Neural progenitor cell (in vitro differentiated cells): ENCODE data around the gene WNK1. TPM values are rescaled to one million over a fixed set of nuclear protein-coding genes. Genes with fewer than 3 reads are reported as not detected.

Source experiments
- DNase-seq: peaks from one replicate; pipeline ENCODE4 v3.0.0-alpha.2; 2016; ENCODE audit warnings: low spot score
- H2AFZ ChIP-seq: fragments of 200-600 bp; sonication (generic); replicated peaks from 2 replicates; pipeline ENCODE4 v1.6.1; 2016; ENCODE audit warnings: antibody characterized with exemption
- H3F3A ChIP-seq: fragments of 200-600 bp; sonication (generic); 2 replicates; pipeline ENCODE4 v1.6.1; 2016; ENCODE audit warnings: antibody characterized with exemption, low read depth
- H3K27ac ChIP-seq: fragments of 200-600 bp; sonication (generic); 2 replicates; pipeline ENCODE4 v1.5.1; 2016; ENCODE audit warnings: mild to moderate bottlenecking
- H3K27me3 ChIP-seq: fragments of 200-600 bp; sonication (generic); 2 replicates; pipeline ENCODE4 v1.6.1; 2016; ENCODE audit warnings: mild to moderate bottlenecking, moderate library complexity
- H3K36me3 ChIP-seq: fragments of 200-600 bp; sonication (generic); 2 replicates; pipeline ENCODE4 v1.5.1; 2016
- H3K4me1 ChIP-seq: fragments of 200-600 bp; sonication (generic); 2 replicates; pipeline ENCODE4 v1.6.1; 2016; ENCODE audit warnings: mixed run types
- H3K4me2 ChIP-seq: fragments of 200-600 bp; sonication (generic); 2 replicates; pipeline ENCODE4 v1.6.1; 2016
- H3K4me3 ChIP-seq: fragments of 200-600 bp; sonication (generic); 2 replicates; pipeline ENCODE4 v1.5.1; 2016
- H3K79me2 ChIP-seq: fragments of 200-600 bp; sonication (generic); 2 replicates; pipeline ENCODE4 v1.6.1; 2016; ENCODE audit warnings: low read depth
- H3K9ac ChIP-seq: fragments of 200-600 bp; sonication (generic); 2 replicates; pipeline ENCODE4 v1.6.1; 2016
- H3K9me3 ChIP-seq: fragments of 200-600 bp; sonication (generic); 2 replicates; pipeline ENCODE4 v1.5.1; 2016; ENCODE audit warnings: low read depth
- H4K20me1 ChIP-seq: fragments of 200-600 bp; sonication (generic); 2 replicates; pipeline ENCODE4 v1.6.1; 2016; ENCODE audit warnings: low read depth
- H3K27ac Mint-ChIP-seq: 3 replicates; pipeline ENCODE4 v1.8.0; 2021; ENCODE audit warnings: mixed read lengths
- H3K27me3 Mint-ChIP-seq: 2 replicates; pipeline ENCODE4 v1.8.0; 2022; ENCODE audit warnings: low read depth, mild to moderate bottlenecking, inconsistent platforms, moderate library complexity, mixed read lengths; ENCODE audit not compliant: insufficient read depth
- H3K36me3 Mint-ChIP-seq: 3 replicates; pipeline ENCODE4 v1.8.0; 2021; ENCODE audit warnings: mixed read lengths
- H3K4me1 Mint-ChIP-seq: 3 replicates; pipeline ENCODE4 v1.8.0; 2021; ENCODE audit warnings: mixed read lengths
- H3K4me3 Mint-ChIP-seq: 3 replicates; pipeline ENCODE4 v1.8.0; 2021; ENCODE audit warnings: mild to moderate bottlenecking, moderate library complexity, mixed read lengths
- H3K9me3 Mint-ChIP-seq: 3 replicates; pipeline ENCODE4 v1.8.0; 2020; ENCODE audit warnings: mixed read lengths
- CTCF ChIP-seq: fragments of 200-600 bp; sonication (generic); IDR thresholded peaks from 2 replicates; pipeline ENCODE4 v1.5.1; 2017; ENCODE audit warnings: antibody characterized with exemption, mild to moderate bottlenecking
- EZH2 ChIP-seq: fragments of 200-600 bp; sonication (generic); IDR thresholded peaks from 2 replicates; pipeline ENCODE4 v1.6.1; 2017; ENCODE audit warnings: antibody characterized with exemption, mild to moderate bottlenecking, moderate library complexity
- EZH2phosphoT487 ChIP-seq: fragments of 200-600 bp; sonication (generic); IDR thresholded peaks from 2 replicates; pipeline ENCODE4 v1.6.1; 2017; ENCODE audit warnings: antibody characterized with exemption
- total RNA-seq: library from RNA; depleted of rRNA; stranded (reverse); fragments of >200 nt; gene quantifications from 2 replicates; pipeline ENCODE4 v1.2.3, GENCODE V29; 2015; ENCODE audit warnings: low replicate concordance

The WNK1 gene
- total RNA-seq, 1 donor from 2014 or later: 73.1 TPM

- Mint-ChIP-seq H3K9me3 (no peaks in the 10 kb centered on the region), H3K4me3 (no peak overlapping the region), H3K27ac (no peak overlapping the region), H3K4me1 (peaks cover 17% of the 10 kb centered on the region), H3K36me3 (no peaks in the 10 kb centered on the region), H3K27me3 (peaks cover 8% of the 10 kb centered on the region)
- peaks cover 36% of the 10 kb centered on the region for H3F3A ChIP-seq
- TF ChIP-seq EZH2phosphoT487 (no peak), CTCF (no peak), EZH2 (no peak)
- H3K27me3 ChIP-seq: no peaks in the 10 kb centered on the region
- no peak overlapping the region for H2AFZ ChIP-seq
- no peaks in the 10 kb centered on the region for H3K36me3 ChIP-seq
- H3K79me2 ChIP-seq: peaks cover 4% of the 10 kb centered on the region
- no peak overlapping the region for H3K4me3 ChIP-seq
- H3K4me1 ChIP-seq: peaks cover 5% of the 10 kb centered on the region
- H3K9ac ChIP-seq: no peak overlapping the region
- H3K9me3 ChIP-seq: no peaks in the 10 kb centered on the region
- H3K27ac ChIP-seq: no peak overlapping the region
- H3K4me2 ChIP-seq: no peak overlapping the region
- H4K20me1 ChIP-seq: no peaks in the 10 kb centered on the region
- no peak for DNase-seq
These were observed 201.4 kb downstream of the WNK1 start for GRCh38 chr12:953776-954175.

DNA sequence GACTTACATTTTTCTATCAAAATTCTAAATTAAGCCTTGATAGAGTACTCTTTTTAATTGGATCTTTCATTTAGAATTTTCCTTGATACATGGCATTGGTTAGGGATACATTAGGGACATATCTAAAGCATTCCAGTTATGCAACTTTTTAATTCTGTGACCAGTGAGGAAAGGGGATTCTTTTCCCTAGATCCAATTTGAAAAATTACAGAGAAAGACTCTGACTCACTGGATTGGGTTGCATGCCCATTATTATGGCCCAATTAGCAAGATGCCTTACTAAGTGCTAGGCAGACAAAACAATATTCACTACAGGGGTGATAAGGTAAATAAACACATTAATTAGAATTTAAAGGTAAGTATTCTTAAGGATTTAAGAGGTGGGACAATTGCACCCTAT, 202.4 kb downstream of the WNK1 start:
- H3K9me3 ChIP-seq: no peaks in the 10 kb centered on the region
- H3K9ac ChIP-seq: no peak overlapping the region
- H3K27me3 Mint-ChIP-seq: peaks cover 6% of the 10 kb centered on the region
- H3K27ac ChIP-seq: no peak overlapping the region
- DNase-seq: no peak
- no peak overlapping the region for H3K4me3 Mint-ChIP-seq
- no peaks in the 10 kb centered on the region for H3K36me3 ChIP-seq
- H3K27me3 ChIP-seq: no peaks in the 10 kb centered on the region
- peaks cover 36% of the 10 kb centered on the region for H3F3A ChIP-seq
- no peak overlapping the region for H3K4me2 ChIP-seq
- peaks cover 6% of the 10 kb centered on the region for H3K4me1 ChIP-seq
- TF ChIP-seq EZH2 (no peak), EZH2phosphoT487 (no peak), CTCF (no peak)
- no peaks in the 10 kb centered on the region for H3K79me2 ChIP-seq
- no peak overlapping the region for H2AFZ ChIP-seq
- H3K27ac Mint-ChIP-seq: no peak overlapping the region
- no peak overlapping the region for H3K4me3 ChIP-seq
- H3K36me3 Mint-ChIP-seq: no peaks in the 10 kb centered on the region
- no peaks in the 10 kb centered on the region for H3K9me3 Mint-ChIP-seq
- no peaks in the 10 kb centered on the region for H4K20me1 ChIP-seq
- H3K4me1 Mint-ChIP-seq: peaks cover 14% of the 10 kb centered on the region

DNA sequence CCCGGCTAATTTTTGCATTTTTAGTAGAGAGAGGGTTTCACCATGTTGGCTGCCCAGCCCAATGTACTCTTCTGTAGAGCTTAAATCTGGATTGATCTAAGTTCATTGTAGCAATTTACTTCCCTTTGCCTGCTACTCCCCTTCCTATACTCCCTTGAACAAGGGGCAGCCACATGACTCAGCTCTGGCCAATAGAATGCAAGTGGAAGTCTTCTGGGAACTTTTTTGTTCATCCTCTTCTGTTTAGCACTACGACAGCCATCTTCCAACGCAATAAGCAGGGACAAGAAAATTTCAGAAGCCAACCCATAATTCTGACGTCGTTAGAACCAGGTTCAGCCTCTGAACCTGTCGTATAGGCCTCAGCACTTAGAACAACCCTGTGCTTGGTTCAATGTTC, 203.6 kb downstream of the WNK1 start:
- Histone ChIP-seq H3K4me1 (peaks cover 6% of the 10 kb centered on the region), H3K4me3 (no peak overlapping the region), H2AFZ (no peak overlapping the region), H3K4me2 (no peak overlapping the region), H3K27me3 (no peaks in the 10 kb centered on the region), H3K9ac (no peak overlapping the region), H3K79me2 (no peaks in the 10 kb centered on the region), H4K20me1 (no peaks in the 10 kb centered on the region), H3F3A (peaks cover 26% of the 10 kb centered on the region), H3K27ac (no peak overlapping the region), H3K36me3 (no peaks in the 10 kb centered on the region), H3K9me3 (no peaks in the 10 kb centered on the region)
- peaks cover 14% of the 10 kb centered on the region for H3K4me1 Mint-ChIP-seq
- no peaks in the 10 kb centered on the region for H3K9me3 Mint-ChIP-seq
- TF ChIP-seq CTCF (no peak), EZH2 (no peak), EZH2phosphoT487 (no peak)
- H3K36me3 Mint-ChIP-seq: no peaks in the 10 kb centered on the region
- DNase-seq: no peak
- peaks cover 4% of the 10 kb centered on the region for H3K27me3 Mint-ChIP-seq
- no peak overlapping the region for H3K27ac Mint-ChIP-seq
- no peak overlapping the region for H3K4me3 Mint-ChIP-seq
